GM10847 (cell line): ENCODE results near the gene CDKL5.

Experiments
- POLR2A ChIP-seq: IDR thresholded peaks from 2 replicates; pipeline ENCODE4 v1.6.1; 2011; ENCODE audit not compliant: insufficient read length; ENCODE audit errors: extremely low read depth

The CDKL5 gene

GRCh38 chrX:18596096-18596495 is 170.7 kb downstream of the CDKL5 start:
- no peak for TF ChIP-seq POLR2A

DNA sequence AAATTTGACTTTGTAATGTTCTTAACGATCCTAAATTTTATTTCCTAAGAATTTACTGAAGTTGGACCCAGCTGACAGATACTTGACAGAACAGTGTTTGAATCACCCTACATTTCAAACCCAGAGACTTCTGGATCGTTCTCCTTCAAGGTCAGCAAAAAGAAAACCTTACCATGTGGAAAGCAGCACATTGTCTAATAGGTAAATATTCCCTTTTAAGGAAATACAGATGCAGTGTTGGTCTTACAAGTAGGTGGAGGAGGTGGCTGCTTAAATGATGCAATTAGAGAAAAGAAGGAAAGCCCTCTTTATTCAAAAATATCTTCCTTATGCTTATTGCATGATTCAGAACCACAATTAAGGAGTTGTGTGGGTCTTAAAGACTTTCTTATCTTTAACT is 173.0 kb downstream of the CDKL5 start:
- TF ChIP-seq POLR2A = no peak

DNA sequence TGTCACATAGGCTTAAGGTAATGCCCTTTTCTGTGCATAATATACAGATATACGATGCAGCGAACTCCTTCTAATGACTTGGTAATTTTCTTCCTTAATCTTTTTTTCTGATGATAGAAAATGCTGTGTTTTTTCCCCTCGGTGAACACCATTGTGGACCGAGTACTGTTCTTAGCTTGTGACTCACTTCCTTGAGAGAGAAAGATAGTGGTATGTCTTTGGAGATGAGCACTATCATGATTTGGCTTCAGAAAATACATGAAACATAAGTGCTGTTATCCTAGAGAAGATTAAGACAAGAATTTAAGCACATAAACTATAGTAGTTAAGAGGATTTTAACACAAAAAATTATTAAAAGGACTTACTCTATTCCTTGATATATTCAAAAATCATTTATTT is 182.6 kb downstream of the CDKL5 start:
- no peak for TF ChIP-seq POLR2A

DNA sequence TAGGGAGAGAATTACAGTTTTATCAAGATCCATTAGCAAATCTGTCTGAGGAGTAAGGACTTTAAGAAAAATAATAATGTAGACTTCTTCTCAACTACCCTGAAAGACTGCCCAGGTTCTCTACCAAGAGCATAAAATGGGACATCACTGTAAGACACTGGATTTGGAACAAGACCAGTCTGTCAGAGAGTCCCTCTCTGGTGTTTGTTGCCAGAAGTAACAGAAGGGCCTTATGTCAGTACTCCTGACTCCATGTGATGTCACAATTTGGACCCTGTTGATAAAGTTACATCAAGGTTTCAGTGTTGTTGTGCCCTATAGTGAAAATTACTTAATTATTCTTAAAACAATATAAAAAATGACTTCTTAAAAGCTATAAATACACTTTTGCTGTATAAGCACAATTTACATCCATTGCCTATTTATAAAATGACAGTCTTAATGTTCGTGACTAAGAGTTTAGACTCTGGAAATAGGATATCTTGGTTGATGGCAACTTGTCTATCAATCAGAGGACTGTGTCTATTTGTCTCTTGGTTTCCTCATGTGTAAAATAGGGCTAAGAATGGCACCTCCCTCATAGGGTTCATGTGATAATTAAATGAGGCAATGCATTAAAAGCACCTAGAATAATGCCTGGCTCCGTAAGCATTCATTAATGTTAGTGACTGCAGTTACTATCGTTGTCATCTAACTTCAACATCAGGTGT is 188.7 kb downstream of the CDKL5 start:
- TF ChIP-seq POLR2A = no peak

DNA sequence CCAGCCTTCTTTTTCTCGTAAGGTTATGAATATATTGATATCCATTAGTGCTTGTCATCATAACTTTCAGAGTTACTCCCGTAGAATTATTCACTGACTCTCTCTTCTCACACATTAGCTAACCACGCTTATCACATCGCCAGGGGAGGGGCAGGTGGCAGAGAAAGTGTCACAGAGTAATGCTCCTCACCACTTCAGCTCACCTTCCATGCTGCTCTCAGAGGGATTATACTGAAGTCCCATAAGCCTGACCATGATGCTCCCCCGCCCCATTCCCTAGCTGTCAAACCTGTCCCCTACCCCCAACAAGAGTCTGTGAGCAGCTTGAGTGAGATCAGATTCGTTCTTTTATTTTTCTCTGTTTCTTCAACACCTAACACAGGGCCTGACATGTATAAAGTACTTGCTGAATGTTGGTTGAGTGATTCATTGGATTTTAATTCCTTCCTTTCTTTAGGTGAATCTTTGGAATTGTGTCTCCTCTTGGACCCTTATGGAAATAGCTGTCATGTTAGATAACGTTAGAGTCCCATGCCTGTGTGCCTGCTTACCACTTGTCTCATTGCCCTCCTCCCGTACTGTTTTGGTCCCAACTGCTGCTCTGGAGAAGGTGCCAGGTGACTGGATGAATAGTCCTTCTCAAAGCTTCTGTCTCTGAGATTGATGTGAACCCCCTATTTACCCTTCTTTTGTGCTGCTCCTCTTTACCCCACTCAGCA is 191.4 kb downstream of the CDKL5 start:
- no peak for TF ChIP-seq POLR2A

DNA sequence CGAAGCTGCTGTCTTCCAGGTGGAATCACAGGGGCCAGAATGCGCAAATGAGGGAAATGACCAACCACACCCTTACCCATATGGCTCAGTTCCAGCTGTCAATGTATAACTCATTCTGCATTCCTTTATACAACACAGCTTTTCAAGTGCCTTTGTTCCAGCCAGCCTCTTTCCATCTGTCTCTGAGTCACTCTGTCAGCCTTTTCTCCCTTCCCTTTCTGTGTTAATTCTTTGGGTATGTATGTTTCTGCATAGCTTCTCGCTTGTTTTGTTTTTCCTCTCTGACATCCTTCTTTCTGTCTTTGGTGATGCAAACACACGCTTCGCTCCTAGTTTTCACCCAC is 192.0 kb downstream of the CDKL5 start:
- TF ChIP-seq POLR2A = no peak

DNA sequence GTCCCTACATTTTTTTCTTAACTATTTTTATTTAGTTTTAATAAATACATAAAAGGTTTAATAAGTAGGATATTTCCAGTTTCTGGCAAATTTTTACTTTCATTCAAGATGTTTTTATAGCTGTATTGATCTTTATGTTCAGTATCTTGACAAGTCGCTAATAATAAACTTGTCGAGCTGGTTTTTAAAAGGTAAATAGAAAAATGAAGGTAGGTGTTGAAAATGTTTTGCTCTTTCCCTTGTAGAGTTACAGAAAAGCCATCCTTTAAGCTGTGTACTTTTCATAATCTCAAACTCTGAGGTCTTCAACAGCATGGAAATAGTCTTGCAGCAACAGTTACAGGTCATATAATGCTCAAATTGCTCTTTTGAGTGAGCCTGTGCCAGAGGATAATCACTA is 193.9 kb downstream of the CDKL5 start:
- TF ChIP-seq POLR2A = no peak

DNA sequence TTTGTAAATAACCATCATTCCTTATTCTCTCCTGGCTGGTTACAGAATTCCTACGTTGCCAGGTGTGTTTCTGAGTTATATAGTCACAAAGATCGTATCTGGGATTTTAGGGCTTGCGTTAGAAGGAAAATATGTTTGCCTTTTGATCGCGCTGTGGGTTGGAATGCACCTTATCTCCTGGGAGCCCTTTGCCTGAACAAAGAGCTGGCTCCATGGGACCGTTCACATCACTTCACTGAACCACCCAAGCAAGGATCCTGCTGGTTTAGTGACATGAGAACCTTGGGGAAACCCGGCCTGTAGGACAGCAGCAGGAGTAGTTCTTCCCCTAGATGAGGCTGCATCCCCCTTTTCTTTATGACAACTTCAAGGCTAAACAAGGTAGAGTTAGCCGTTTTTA is 194.9 kb downstream of the CDKL5 start:
- TF ChIP-seq POLR2A = no peak

DNA sequence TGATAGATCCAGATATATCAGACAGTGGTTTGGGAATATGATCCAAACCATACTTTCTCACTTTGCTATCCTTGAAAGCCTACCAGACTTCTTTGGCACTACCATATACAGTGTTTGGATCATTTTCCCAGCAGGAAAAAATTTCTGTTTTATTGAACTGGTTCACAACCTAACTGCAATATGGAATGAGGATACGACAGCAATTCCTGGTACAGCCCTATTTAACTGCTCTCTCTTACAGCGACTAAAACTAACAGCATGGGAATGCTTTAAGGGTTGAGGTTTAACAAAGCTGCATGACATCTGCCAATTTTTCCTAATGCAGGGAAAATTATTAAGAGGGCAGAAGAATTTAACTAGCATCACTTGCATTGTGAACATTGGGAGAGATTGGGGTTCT is 199.2 kb downstream of the CDKL5 start:
- no peak for TF ChIP-seq POLR2A

DNA sequence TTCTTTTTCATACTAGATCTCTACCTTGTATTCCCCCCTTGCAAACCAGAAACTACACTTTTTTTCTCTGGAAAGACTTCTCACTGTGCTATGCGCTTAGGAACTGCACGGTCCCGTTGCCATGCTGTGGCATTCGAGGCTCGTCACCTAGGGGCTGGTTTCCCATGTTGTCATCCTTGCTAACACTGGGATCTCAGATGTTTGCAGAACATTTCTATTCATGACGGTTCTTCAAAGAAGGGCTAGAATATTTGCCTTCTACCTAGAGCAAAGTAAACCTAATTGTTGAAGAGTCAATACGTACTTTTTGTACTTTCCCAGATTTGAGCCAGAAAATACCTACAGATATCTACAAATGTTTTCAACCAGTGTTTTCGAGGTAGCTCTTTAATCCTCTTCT is 205.5 kb downstream of the CDKL5 start:
- no peak for TF ChIP-seq POLR2A

DNA sequence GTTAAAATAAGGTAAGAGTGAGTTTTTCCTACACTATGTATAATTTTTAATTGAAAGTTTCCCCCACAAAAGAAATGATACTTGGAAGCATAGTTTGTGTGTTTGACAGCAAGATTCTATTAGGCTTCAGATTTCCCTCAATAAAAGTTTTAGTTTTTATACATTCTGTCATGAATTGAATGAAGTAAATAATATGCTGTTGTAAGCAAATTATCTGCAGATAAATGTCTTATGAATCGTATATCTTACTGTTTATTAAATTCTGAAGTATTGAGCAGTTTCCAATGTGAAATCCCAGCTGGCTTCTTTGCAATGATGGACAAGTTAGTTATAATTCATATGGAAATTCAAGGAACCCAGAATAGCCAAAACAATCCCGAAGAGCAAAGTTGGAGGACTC is 213.0 kb downstream of the CDKL5 start:
- TF ChIP-seq POLR2A = no peak

DNA sequence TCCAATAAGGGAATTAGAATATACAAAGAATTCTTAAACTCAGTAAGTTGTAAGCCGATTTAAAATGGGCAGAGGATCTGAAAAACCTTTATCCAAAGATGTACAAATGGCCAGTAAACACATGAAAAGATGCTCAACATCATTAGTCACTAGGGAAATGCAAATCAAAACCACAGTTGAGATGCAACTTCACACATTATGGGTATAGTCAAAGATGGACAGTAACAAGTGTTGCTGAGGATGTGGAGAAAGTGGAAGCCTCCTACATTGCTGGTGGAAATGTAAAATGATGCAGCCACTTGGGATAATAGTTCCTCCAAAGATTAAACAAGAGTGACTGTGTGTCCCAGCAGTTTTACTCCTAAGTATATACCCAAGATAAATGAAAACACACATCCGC is 213.9 kb downstream of the CDKL5 start:
- no peak for TF ChIP-seq POLR2A

DNA sequence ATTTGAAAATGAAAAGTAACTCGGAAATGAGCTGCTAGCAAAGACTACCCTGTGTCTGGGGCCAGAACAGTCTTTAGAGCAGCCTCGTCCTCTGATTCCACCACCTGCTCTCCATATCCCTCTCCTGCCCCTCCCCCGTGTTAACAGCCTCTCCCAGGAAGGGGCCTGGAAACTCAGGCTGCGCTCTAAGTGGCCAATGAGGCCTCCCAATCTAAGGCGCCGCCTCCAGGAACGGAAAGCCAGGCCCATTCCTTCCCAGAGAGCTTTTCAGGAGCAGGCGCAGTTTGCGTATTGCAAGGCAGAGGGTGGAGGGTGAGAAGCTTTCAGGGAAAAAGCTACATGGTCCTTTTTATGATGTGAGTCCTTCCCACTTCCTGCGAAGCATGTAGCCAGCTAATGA is 215.3 kb downstream of the CDKL5 start:
- no peak for TF ChIP-seq POLR2A

GRCh38 chrX:18643243-18643642 is 217.8 kb downstream of the CDKL5 start:
- no peak for TF ChIP-seq POLR2A

- TF ChIP-seq POLR2A = no peak
Measured at GRCh38 chrX:18643853-18644252, 218.4 kb downstream of the CDKL5 start.

GRCh38 chrX:18647621-18648020 is 222.2 kb downstream of the CDKL5 start:
- no peak for TF ChIP-seq POLR2A

- TF ChIP-seq POLR2A = no peak
Measured at GRCh38 chrX:18649498-18649951, 224.1 kb downstream of the CDKL5 start.

GRCh38 chrX:18650662-18651061 is 225.3 kb downstream of the CDKL5 start:
- no peak for TF ChIP-seq POLR2A

GRCh38 chrX:18652636-18653035 is 227.2 kb downstream of the CDKL5 start:
- no peak for TF ChIP-seq POLR2A
